Neural cell (in vitro differentiated cells): ENCODE data around the gene RIPK3.

ENCODE experiments used
- CTCF ChIP-seq: fragments of 450-650 bp; IDR thresholded peaks from 2 replicates; pipeline ENCODE4 v1.5.1; 2014; ENCODE audit warnings: antibody characterized with exemption, mild to moderate bottlenecking, moderate library complexity; ENCODE audit not compliant: poor library complexity, severe bottlenecking
- SMC3 ChIP-seq: fragments of 450-650 bp; conservative IDR thresholded peaks from 2 replicates; pipeline ENCODE4 v1.6.1; 2014; ENCODE audit warnings: antibody characterized with exemption, mild to moderate bottlenecking, moderate library complexity; ENCODE audit not compliant: poor library complexity

GRCh38 chr14:24355009-24355408 is 15.2 kb upstream of the RIPK3 start:
- TF ChIP-seq SMC3 (no peak), CTCF (no peak)
